NK-92 (cell line): ENCODE data around the gene IFIT1B.
"Not testable (repeated sequence)": the region's sequence is repeated elsewhere in the genome, so short reads cannot be mapped to it uniquely, and the experiment has no call there.

ENCODE experiments used
- DNase-seq: peaks from one replicate; lab custom pipeline; 2025; ENCODE audit not compliant: unreplicated experiment; lab: John Stamatoyannopoulos, UW

IFIT1B gene

DNA sequence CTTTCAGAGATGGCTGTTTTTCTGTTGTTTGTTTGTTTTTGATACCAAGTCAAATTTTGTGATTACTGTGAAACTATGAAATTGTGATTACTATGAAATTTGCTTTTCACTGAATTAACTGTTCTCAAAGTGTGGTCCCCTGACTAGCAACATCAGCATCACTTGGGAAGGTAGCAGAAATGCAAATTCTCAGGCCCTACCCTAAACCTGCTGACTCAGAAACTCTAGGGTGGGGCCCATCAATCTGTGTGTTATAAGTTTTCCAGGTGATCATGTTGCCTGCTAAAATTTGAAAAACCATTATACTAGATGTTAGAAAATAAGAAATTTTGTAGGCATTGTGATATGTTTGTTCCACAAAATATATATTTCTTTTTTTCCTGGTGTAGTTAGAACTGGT, 1.2 kb downstream of the IFIT1B start:
- no peak for DNase-seq

DNA sequence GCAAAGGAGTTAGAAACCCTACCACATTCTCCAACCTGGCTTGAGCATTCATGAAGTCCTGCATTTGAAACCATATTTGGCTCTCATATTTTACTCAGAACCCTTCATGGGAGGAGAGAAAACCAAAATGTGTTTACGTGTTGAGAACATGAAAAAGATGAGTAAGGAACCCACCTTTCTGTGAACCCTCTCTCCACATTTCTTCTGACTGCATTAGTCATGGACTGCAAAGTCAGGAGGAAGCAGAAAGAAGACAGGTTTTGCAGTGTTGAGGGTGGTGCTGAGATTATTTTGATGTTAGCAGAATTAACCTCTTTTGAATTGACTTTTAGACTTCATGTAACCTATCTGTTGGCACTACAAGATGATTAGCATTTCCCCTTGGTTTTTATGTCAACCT, 4.9 kb downstream of the IFIT1B start:
- no peak for DNase-seq

DNA sequence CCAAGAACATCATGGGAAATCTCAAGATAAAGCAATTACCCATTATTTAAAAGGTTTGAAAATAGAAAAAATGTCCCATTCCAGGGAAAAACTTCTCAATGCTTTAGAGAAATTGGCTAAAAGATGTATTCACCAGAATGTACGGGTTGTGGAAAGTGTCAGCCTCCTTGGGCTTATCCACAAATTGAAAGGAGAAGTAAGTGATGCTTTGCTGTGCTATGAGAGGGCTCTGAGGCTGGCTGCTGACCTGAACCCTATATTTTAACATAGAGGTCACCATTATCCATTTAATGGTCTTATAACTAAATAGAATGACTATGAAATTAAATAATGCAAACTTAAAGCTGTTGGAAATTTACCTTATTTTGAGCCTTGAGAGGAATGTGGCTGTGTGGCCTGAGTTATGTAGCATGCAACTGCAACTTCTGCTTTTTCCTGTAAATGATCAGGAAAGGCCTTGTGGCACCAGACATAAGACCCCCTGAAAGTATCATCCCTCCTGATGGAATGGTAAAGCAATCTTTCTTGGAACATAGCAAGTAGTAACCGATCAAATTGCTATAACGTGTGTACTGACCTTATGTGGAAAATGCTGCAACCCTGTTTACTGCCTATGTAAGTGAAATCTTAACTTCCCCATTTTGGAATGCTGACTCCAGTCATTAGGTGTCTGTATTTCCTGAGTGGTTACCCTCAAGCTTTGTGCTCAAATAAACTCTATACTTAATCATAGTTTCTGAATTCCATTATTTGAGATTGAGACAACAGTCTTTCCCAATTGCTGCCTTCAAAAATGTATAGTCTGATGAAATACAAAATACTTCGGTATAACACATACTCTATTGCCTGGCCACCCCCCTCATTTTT, 6.9 kb downstream of the IFIT1B start:
- DNase-seq, result no peak

GRCh38 chr10:89388806-89389205, 10.9 kb downstream of the IFIT1B start:
- no peak for DNase-seq

GRCh38 chr10:89389254-89389653, 11.4 kb downstream of the IFIT1B start:
- no peak for DNase-seq

DNA sequence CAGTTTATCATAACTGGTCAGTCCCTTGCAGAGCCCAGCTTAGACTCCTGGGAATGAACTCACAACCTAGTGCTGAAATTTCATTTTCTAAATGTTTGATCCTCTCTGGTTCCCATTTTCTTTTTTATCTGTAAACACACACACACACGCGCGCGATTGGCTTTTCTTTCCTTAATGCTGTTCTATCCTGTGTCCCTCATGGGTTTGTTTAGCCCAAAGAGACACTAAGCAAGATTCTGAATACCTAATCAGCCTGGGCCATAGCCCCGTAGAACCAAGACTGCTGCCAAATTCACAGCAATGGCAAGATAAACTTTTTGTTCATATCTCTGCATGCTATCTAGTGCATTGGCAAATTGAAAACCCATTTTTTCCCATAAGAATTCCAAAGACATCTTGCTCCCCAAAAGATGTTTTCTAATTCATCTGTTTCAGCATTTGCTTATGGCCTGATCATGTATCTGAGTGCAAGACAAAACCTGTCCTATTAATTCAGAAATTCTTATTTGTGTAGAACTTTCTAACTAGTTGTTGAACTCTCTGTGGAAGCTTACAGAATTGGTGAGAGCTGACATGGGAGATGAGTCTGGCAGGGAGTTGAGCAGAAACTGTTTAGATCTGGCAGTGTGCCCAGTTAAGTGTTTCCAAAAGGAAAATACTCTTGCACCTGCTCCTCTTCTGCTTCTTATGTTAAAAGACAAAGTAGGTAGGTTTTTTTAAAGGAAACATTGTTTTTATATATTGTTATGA, 12.8 kb downstream of the IFIT1B start:
- no peak for DNase-seq

GRCh38 chr10:89391226-89391576, 13.3 kb downstream of the IFIT1B start:
- DNase-seq, result not testable (repeated sequence)

GRCh38 chr10:89391907-89392756, 14.3 kb downstream of the IFIT1B start, which contains the start of gene IFIT1:
IFIT1 (plus strand) TSS chr10:89392623; CDS start chr10:89392713, 90 bp downstream.
- DNase-seq, result no peak

GRCh38 chr10:89392974-89393373, 15.1 kb downstream of the IFIT1B start:
- no peak for DNase-seq

DNA sequence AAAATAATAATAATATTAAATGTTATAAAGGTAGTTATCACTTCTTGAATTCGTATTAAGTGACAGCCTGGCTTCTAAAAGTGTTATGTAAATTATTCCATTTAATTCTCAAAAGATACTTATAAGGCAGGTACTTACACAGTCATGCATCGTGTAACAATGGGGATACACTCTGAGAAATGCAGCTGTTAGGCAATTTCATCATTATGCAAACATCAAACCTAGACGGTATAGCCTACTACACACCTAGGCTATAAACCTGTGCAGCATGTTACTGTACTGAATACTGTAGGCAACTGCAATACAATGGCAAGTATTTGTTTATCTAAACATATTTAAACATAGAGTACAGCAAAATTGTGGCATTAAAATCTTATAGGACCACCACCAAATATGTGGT, 16.0 kb downstream of the IFIT1B start:
- DNase-seq, result no peak

DNA sequence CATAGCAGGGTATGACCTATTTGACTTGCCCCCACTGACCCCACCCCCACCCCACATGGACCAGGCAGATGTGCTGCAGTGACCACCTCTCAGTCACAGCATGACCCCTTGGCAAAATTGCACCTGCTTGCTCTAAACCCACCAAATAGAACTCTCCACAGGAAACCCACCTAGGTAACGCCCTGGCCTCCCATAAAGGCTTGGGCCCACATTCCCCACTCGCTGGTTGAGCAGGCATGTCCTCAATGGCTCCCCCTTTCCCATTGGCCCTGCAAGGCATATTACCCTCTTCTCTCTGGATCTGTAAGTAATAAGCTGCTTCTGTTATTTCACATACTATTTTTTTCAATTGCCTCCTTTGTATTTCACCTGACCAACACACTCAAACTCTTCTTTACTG, 17.3 kb downstream of the IFIT1B start:
- no peak for DNase-seq

GRCh38 chr10:89398003-89398749, 20.3 kb downstream of the IFIT1B start:
- DNase-seq, result no peak

GRCh38 chr10:89399956-89400355, 22.1 kb downstream of the IFIT1B start:
- DNase-seq, result no peak

DNA sequence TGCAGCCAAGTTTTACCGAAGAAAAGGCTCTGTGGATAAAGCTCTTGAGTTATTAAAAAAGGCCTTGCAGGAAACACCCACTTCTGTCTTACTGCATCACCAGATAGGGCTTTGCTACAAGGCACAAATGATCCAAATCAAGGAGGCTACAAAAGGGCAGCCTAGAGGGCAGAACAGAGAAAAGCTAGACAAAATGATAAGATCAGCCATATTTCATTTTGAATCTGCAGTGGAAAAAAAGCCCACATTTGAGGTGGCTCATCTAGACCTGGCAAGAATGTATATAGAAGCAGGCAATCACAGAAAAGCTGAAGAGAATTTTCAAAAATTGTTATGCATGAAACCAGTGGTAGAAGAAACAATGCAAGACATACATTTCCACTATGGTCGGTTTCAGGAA, 25.2 kb downstream of the IFIT1B start:
- no peak for DNase-seq

DNA sequence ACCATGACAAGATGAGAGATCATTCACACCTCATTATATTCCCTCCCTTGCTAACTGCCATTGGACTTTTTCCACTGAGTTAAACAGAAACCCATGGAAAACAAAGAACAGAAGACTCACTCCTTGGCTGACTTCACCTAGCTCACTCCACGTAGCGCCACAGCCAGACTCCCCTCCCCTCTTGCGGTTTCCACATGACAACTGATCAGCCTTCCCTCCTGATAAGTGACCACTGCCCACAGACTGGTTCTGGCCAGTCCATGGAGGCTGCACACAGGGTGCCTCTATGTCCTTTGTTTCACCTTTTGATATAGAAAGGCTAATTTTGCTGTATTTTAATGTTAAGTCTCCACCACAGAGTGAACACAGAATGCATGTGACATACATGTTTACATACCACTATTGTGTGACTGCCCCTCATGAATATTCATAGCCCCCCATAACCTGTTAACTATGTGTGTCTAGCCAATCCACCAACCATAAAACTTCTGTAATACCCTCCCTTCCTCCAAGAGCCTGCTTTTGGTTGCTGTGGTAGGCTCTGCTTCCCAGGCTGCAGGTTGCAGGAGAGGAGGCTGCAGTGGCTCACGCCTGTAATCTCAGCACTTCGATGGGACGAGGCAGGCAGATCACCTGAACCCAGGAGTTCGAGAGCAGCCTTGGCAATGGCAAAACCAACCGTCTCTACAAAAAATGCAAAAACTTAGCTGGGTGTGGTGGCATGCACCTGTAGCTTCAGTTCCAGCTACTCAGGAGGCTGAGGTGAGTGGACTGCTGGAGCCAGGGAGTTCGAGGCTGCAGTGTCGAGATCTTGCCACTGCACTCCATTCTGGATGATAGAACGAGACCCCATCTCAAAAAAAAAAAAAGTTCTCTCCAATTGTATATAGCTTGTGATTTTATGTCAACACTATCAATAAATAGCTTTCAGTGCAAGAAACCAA, 26.5 kb downstream of the IFIT1B start:
- DNase-seq, result no peak

DNA sequence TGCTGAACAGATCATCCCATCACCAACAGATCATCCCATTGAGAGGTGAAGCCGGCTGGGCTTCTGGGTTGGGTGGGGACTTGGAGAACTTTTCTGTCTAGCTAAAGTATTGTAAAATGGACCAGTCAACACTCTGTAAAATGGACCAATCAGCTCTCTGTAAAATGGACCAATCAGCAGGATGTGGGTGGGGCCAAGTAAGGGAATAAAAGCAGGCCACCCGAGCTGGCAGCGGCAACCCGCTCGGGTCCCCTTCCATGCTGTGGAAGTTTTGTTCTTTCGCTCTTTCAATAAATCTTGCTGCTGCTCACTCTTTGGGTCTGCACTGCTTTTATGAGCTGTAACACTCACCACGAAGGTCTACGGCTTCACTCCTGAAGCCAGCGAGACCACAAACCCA, 28.3 kb downstream of the IFIT1B start:
- DNase-seq, result not testable (repeated sequence)

DNA sequence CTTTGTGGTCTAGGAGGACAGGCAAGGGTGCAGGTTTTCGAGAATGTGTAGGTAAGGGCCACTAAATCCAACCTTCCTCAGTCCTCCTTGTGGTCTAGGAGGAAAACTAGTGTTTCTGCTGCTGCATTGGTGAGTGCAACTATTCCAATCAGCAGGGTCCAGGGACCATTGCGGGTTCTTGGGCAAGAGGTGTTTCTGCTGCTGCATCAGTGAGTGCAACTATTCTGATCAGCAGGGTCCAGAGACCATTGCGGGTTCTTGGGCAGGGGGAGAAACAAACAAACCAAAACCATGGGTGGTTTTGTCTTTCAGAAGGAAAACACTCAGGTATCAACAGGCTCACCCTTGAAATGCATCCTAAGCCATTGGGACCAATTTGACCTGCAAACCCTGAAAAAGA, 29.9 kb downstream of the IFIT1B start:
- DNase-seq, result not testable (repeated sequence)

DNA sequence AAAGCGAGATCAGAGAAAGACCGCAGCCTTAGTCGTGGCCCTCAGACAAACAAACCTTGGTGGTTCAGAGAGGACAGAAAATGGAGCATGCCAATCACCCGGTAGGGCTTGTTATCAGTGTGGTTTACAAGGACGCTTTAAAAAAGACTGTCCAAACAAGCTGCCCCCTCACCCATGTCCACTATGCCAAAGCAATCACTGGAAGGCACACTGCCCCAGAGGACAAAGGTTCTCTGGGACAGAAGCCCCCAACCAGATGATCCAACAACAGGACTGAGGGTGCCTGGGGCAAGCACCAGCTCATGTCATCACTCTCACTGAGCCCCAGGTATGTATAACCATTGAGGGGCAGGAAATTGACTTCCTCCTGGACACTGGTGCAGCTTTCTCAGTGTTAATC, 31.4 kb downstream of the IFIT1B start:
- not testable (repeated sequence) for DNase-seq

DNA sequence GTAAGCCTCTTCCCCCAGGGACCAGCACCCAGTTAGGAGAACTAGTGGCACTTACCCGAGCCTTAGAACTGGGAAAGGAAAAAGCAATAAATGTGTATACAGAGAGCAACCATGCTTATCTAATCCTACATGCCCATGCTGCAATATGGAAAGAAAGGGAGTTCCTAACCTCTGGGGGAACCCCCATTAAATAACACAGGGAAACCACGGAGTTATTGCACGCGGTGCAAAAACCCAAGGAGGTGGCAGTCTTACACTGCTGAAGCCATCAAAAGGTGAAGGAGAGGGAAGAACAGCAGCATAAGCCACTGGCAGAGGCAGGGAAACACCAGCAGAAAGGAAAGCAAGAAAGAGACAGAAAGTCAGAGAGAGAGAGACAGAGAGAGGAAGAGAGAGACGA, 32.7 kb downstream of the IFIT1B start:
- not testable (repeated sequence) for DNase-seq

- DNase-seq, result not testable (repeated sequence)
These were observed 33.3 kb downstream of the IFIT1B start for GRCh38 chr10:89411135-89411534.
